Raji (cell line): ENCODE data around the gene LIPN.

Experiments used
- POLR2A ChIP-seq: IDR thresholded peaks from 2 replicates; pipeline ENCODE4 v1.6.1; 2011; ENCODE audit warnings: low read depth, low read length, control low read depth; ENCODE audit not compliant: insufficient read depth

LIPN gene

DNA sequence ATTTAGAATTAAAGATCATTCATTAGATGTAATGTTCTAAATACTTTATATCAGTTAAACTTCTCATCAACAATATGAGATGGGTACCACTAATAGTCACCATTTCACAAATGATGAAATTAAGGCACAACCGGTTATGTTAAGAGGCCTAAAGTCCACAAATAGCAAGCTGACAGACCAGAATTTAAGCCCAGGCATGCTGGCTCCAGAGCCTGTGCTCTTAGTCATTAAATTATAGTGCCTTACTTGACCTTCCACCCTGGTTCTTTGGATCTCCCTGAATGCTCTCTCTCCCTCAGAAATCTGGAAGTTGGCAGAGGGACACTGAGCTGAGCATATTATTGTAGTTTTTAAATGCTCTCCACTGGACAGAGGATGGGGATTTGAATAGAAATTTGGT, 3.6 kb downstream of the LIPN start:
- no peak for TF ChIP-seq POLR2A

DNA sequence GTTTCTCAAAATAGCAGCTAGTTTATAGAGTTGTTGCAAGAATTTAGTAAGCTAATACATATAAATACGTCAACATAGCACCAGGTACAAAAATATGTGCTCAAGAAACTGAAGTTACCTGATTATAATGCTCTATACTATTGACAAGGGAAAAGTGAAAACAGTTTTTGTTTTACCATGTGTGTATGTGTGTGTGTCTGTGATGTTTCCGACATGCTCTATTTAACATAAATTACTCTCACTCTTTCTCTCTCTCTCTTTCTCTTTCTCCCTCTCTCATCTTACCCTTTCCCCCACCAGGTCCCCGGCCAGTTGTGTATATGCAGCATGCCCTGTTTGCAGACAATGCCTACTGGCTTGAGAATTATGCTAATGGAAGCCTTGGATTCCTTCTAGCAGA, 4.3 kb downstream of the LIPN start:
- TF ChIP-seq POLR2A, result no peak

DNA sequence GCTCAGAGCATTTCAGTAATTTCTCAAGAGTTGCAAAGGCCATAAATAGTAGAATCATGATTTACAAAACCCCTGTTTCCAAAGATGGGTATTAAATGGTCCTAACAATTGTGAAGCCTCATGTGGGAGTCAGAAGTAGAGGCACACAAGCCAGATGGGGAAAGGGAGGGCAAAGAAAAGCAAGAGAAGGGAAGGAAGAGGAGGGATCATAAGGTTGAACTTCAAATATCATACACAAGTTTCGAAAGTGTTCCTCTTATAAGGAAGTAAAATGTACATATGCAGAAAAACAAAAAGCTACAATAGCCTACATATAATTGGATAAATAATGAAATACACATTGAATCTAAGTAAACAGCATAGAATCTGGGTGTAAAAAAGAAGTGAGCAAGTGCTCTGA, 6.0 kb downstream of the LIPN start:
- TF ChIP-seq POLR2A, result no peak

DNA sequence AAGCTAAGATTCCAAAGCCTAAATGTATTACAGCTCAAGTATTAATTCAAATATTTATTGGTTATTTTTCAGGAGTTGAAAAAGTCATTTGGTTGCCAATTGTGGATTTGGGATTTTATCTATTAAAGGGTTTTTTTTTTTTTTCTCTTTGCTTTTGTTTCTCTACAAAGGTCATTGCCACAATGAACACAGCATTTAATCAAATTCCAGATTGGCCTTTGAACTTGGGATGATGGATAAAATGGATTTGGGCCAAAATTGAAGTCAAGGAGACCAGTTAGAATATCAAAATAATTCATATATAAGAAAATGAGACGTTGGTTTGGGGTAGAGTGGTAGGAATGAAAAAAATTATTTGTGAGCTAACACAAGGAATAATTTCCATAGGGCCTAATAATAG, 9.6 kb downstream of the LIPN start:
- TF ChIP-seq POLR2A, result no peak

DNA sequence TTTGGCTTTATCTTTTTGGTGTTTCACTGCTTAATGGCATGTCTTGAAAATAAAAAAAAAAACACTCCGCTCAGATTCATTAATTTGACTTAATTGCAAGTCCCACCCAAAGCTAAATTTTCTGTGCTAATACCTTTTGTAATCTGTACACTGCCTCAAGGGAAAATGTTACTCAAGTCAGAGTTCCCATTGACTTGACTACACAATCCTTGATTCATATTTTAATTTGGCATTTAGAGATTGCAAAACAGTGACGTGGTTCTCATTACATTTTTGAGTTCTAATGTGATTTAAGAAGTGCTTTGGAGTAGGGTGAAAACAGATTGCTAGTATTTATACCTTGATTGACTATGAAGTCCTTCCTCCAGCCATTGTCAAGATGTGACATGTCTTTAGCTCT, 21.4 kb downstream of the LIPN start:
- TF ChIP-seq POLR2A, result no peak

DNA sequence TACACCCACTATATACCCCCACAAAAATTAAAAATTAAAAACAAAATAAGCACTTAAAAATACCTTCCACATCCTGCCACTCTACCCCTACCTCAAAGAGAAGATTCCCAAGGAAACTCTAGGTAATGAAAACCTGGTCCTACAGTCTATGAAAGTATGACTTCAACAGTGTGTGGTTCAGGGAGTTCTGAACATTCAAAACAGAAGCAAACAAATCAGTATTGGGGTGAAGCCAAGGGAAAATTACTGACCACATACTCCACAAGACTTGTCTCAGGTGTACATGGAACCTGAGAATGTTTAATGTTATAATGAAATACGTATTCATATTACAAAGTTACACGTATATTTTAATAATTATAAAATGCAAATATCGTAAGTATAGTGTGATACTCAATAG, 22.4 kb downstream of the LIPN start:
- no peak for TF ChIP-seq POLR2A

DNA sequence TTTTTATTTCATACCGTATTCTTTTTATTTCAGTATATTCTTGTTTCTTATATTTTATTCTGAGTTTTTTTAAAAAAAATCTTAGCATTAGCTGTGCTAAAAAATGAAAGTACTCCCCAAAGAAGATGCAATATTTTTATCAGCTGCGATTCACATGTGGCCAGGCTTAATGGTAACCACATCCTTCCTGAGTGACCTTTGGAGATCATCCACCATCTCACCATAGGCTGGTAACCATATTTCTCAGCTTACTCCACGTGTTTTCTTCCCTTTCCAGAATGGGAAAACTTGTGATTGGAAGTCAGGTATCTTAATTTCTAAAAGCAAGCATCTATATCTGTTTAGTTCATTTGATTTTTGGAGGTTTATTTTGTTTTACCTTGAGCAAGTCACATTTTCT, 23.9 kb downstream of the LIPN start:
- TF ChIP-seq POLR2A, result no peak

DNA sequence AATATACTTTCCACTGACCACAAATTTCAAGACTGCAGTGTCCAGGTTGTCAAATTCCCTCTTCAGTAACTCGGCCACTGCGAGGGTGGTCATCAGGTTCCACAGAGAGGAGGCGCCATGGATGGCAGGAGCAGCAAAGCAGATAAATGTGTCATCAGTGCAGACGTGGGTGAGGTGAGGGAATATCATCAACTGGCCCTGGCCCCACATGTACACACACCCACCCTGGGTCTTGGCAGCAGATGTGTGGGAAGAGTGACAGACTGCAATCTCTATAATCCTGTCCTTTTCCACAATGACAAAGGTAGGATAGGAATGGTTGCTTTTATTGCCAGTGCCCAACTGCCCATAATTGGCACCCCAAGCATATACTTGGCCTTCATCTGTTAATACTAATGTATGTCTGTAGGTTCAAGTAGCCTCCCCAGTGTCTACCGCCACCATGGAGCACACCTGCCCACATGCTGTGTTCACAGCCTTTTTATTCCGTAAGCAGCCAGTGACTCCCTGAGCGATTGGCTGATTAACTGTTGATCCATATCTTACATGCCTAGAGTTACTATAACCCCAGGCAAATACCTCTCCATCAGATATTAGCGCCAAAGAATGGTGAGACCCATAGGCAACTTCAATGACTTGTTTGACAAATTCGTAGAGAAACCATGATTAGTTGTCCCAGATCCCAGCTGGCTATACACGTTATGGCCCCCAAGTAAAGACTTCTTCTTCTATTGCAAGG, 26.4 kb downstream of the LIPN start:
- no peak for TF ChIP-seq POLR2A

DNA sequence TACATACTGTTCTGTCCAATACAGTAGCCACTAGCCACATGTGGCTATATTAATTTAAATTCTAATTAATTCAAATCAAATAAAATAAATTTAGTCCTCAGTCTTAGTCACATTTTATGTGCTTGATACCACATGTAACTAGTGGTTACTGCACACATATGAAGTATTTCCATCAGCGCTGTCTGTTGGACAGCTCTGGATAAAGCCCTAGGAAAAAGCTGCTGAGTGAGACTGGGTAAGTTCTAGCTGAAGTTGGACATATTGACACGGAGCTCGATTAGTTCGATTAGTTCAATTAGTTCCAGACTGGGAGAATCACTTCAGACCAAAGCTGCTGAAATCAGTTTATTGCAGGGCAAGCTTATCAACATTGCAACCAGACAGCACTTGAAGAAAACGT, 27.6 kb downstream of the LIPN start:
- TF ChIP-seq POLR2A, result no peak

DNA sequence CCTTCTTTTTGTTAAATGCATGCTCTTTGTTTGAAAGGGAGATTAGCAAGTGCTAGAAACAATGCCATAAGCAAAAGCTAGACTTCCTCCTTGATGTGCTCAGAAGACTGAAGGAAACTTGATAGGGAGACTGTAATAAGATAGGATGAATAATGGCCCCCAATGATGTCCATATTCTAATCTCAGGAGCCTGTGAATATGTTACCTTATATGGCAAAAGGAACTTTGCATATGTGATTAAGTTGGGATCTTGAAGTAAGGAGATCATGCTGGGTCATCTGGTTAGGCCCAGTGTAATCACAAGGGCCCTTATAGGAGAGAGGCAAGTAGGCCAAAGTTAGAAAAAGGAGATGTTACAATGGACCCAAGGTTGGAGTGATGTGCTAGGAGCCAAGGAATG, 29.1 kb downstream of the LIPN start:
- no peak for TF ChIP-seq POLR2A

DNA sequence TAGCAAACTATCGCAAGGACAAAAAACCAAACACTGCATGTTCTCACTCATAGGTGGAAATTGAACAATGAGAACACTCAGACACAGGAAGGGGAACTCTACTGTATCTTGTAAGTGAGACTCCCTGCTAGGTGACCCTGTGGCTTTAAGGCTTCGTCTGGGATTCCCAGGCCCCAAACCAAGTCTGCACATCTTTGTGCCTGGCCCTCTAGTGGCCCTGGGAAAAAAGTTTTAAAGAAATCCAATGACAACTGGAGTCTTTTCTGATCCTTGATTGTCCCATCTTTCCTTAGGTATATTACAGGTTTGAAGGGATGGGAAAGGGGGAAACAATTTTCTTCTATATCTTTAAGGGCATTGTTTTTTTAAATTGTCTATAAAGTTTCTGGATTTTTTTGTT, 32.1 kb downstream of the LIPN start:
- no peak for TF ChIP-seq POLR2A

DNA sequence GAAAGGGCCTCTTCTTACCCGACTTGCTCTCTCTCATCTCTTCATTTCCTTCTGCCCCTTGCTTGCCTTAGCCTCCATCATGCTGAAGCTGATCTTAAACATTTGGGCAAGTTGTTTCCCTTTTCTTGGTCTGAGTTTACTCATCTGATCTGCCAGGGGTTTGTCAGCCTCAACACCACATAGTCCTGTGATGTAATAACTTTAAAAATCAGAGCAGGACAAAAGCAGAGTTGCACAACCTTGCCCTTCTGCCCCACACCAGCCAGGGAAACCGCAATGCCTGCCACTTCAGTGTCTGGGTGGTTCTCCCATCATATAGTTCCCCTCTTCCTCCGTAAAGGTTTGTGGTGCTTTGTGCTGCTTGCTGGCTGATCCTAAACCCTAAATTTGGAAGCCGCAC, 32.8 kb downstream of the LIPN start:
- TF ChIP-seq POLR2A, result no peak

DNA sequence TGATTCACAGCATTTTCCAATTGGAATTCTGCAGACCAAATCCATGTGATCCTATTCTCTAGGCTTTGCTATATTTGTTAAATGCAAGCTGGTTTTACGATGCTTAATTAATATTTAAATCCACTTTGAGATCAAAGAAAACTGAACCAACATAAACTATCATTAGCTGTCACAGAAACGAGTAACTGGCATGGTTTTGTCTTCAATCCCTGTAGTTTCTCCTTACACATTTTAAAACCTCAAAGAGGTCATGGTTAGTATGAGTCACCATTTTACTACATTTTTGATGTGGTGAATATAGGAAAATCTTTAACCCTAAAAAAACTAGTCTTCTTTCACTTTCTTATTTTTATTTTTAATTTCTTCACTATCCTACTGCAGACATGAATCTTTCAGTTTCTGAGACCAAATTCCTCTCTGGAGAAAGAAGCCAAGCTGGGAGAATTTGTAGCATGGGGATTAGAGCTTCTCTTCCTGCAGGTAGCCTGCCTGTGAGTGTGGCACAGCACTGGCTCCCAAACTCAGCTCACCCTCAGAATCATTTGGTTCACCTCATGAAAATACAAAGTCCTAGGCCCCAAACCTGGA, 34.0 kb downstream of the LIPN start:
- TF ChIP-seq POLR2A, result no peak

DNA sequence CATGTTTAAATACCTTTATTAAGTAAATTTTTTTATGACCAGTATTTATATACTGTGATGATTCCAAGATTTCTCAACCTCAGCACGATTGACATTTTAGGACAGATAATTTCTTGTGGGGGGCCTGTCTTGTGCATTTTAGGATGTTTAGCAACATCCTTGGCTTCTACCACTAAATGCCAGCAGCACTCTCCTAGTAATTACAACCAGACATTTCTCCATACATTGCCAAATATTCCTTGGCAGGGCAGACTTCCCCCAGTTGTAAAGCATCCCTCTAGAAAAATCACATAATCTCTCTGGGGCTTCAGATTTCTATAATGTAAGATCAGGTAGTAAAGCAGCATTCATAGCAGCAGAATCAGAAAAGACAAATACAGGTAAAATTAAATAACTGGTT, 34.9 kb downstream of the LIPN start:
- no peak for TF ChIP-seq POLR2A

DNA sequence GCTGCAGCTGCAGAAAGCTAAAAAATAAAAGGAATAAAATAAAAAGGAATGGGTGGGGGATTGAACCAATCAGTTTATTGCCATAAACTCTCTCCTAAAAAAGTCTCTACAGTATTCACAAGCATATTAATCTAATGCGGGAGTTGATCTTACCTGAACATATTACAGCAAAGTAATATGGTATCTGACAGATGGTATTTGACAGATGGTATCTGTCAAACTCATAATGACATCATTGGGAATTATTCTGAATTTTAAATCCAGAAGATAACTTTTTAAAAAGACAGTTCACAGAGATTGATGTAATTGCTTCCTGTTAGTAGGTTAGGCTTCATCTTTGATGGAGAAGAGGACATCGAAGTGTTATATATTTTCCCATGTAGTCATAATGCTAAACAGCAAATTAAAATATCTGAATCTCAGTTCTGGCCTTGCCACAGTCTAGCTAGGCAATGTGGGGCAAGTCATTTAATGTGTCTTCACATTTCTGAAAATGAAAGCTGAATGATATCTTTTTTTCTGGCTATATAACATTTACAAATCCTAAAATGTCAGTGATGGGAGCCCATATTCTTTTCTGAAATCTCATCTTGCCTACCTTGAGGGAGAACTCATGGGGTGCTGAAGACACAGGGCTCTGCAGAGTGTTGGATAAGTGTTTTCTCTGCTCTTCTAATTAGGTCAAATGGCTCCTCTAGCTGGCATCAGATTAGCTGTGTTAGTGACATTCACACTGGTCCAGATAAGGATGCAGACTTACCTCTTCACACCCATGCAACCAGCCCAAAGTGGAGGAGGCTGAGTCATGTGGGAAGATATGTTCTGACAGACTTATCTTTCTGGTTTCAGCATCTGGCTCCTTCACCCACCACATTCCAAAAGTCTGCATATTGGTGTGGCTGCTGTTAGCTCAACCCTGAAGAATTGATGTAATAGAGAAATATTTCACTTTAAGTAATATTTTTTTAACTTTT, 40.6 kb downstream of the LIPN start:
- no peak for TF ChIP-seq POLR2A
